MM.1S (cell line): ENCODE data around the gene ATP5MK.

Experiments
- EZH2 ChIP-seq: fragments of 300-600 bp; sonication (generic); optimal IDR thresholded peaks from 2 replicates; pipeline ENCODE3; 2017; ENCODE audit warnings: low read depth, mild to moderate bottlenecking, antibody characterized with exemption, low read length, mixed read lengths
- TF ChIP-seq, protein P1 (sequence below): fragments of 300-600 bp; sonication (generic); IDR thresholded peaks from 2 replicates; pipeline ENCODE4 v1.5.1; 2016; ENCODE audit warnings: antibody characterized with exemption, low read length, mixed read lengths

DNA sequence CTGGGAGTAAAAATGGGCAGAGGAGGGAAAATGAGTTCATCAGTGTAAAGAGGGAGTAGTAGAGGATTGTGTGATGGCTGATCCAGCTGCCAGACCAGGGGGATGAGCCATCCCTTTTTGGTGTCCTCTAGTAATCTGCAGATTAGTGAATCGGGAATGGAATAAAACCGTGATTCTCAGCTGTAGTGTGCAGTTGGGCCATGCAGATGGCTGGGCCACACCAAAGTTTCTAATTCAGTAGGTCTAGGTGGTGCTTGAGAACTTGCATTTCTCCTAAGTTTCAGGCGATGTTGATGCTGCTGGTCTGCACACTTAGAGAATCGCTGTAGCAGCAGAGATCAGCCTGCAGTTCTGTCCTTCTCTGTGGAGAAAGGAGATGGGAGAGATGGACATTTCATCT lies 22.8 kb upstream of the ATP5MK start:
- TF ChIP-seq, protein P1, sequence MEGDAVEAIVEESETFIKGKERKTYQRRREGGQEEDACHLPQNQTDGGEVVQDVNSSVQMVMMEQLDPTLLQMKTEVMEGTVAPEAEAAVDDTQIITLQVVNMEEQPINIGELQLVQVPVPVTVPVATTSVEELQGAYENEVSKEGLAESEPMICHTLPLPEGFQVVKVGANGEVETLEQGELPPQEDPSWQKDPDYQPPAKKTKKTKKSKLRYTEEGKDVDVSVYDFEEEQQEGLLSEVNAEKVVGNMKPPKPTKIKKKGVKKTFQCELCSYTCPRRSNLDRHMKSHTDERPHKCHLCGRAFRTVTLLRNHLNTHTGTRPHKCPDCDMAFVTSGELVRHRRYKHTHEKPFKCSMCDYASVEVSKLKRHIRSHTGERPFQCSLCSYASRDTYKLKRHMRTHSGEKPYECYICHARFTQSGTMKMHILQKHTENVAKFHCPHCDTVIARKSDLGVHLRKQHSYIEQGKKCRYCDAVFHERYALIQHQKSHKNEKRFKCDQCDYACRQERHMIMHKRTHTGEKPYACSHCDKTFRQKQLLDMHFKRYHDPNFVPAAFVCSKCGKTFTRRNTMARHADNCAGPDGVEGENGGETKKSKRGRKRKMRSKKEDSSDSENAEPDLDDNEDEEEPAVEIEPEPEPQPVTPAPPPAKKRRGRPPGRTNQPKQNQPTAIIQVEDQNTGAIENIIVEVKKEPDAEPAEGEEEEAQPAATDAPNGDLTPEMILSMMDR, result no peak
- no peak for TF ChIP-seq EZH2
